Ureter (tissue), 1 donor: ENCODE results near the gene GHRHR. TPM values are rescaled to one million over a fixed set of nuclear protein-coding genes. Genes with fewer than 3 reads are reported as not detected.

Source experiments
- DNase-seq: peaks from one replicate; pipeline ENCODE4 v3.0.0-alpha.2; 2020; ENCODE audit warnings: low spot score
- total RNA-seq: library from RNA; stranded (reverse); gene quantifications from one replicate; pipeline ENCODE4 v1.2.4, GENCODE V29; 2023
- donor health status: DM: yes; HTN: yes; CAD: no.

Gene GHRHR
- total RNA-seq, 1 donor from 2014 or later, result not detected

GRCh38 chr7:30968747-30969603, 5.2 kb downstream of the GHRHR start:
- no peak for DNase-seq

DNA sequence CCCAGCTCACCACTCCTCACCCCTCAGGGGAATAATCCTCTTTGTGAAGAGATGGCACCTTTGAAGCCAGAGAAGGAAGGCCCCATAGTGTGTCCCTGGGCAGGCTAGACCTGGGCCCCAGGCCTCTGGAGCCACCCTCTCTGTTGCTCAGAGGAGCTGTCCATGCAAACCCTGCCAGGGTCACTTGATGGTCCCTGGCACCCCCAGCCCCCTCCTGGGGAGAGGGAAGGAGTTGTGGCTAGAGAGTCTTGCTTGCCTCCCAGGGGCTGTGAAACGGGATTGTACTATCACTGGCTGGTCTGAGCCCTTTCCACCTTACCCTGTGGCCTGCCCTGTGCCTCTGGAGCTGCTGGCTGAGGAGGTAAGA, 5.8 kb downstream of the GHRHR start:
- no peak for DNase-seq

GRCh38 chr7:30970074-30970473, 6.3 kb downstream of the GHRHR start:
- no peak for DNase-seq

DNA sequence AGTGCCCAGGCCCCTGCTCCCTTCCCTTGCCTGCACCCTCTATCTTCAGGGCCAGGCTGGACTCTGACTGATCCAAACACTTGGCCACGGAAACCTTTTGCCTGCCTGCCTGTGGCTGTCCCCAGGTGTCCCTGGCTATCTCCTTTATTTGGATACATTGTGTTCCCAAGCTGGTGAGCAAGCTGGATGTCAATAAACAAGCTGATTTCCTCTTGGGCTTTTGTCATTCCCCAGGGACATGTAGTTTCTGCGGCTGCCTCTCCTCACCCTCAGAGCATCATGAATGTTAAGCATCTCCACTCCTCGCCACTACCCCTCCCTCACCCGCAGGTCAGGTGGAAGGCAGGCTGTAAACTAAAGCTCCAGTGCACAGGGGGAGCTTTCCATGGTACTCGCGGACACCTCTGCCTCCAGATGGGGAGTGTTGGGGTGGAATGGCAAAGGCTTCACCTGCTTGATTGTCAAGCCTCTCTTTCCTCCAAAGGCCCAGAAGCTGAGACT, 6.9 kb downstream of the GHRHR start:
- no peak for DNase-seq

DNA sequence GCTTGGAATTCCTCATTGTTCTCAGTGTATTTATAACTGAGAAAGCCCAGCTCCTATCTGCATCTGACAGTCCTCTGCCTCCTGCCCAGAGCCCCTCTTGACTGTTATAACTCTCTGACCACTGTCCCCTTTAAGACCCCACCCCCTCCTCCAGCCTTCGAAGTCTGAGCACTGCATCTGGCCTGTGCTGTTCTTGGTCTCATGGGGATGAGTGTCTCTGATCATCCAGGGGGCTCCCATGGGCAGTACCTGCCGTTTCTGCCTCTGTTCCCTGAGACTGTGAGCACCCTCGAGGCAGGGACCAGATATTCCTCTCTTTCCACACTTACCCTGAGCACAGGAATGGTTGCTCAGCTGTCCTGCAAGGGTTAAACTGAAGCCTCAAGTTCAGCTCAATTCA, 7.7 kb downstream of the GHRHR start:
- DNase-seq, result no peak

GRCh38 chr7:30971840-30972563, 8.2 kb downstream of the GHRHR start:
- DNase-seq, result no peak

GRCh38 chr7:30973292-30973691, 9.5 kb downstream of the GHRHR start:
- DNase-seq, result no peak

GRCh38 chr7:30973791-30974604, 10.2 kb downstream of the GHRHR start:
- DNase-seq, result peak; percentile 37

DNA sequence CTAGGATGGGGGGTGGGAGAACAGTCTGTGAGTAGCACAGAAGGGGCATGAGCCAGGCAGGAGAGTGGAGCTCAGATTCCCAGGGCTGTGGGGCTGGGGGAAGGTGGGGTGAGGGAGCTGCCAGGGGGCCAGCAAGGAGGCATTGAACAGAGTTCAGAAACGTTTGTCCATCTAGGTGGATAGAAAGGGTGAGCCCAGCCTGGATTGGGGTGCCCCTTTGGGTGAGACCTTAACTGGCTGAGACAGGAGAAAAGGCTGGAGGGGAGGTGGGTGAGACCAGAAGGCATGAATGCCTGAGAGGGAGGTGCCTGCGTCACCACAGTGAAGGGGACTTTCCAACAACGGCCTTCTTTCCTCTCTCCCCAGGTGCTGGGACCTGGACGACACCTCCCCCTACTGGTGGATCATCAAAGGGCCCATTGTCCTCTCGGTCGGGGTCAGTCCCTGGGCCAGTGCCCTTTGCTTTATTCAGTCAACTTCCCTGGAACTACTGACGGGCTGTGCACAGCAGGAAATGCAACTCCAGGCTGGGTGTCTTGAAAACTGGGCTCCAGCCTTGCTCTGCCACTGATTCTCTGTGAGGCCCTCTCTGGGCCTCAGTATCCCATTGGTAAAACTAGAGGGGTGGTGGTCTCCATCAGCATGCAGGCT, 11.0 kb downstream of the GHRHR start:
- peak; percentile 63 for DNase-seq

GRCh38 chr7:30975256-30975899, 11.6 kb downstream of the GHRHR start:
- DNase-seq, result peak; percentile 32

- DNase-seq, result peak; percentile 36
These were observed 12.6 kb downstream of the GHRHR start for GRCh38 chr7:30976381-30976780.

GRCh38 chr7:30977222-30977621, 13.5 kb downstream of the GHRHR start:
- peak; percentile 15 for DNase-seq

GRCh38 chr7:30977896-30978564, 14.3 kb downstream of the GHRHR start:
- DNase-seq, result peak; percentile 46

DNA sequence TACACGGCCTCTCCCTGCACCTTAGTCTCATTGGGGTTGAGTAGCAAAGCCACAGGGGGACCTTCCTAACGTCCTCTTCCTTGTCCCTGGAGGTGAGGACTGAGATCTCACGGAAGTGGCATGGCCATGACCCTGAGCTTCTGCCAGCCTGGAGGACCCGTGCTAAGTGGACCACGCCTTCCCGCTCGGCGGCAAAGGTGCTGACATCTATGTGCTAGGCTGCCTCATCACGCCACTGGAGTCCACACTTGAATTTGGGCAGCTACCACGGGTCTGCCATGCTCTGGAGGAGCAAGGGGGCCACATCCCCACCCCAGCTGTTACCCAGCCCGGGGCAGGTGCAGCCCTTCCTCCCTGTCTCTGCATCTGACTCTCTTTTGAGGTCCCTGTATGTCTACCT, 15.3 kb downstream of the GHRHR start:
- peak; percentile 33 for DNase-seq

- DNase-seq, result peak; percentile 24
These were observed 16.4 kb downstream of the GHRHR start for GRCh38 chr7:30980194-30980593.

GRCh38 chr7:30980751-30981150, 17.0 kb downstream of the GHRHR start:
- no peak for DNase-seq

GRCh38 chr7:30983042-30983913, 19.5 kb downstream of the GHRHR start:
- peak; percentile 88 for DNase-seq

DNA sequence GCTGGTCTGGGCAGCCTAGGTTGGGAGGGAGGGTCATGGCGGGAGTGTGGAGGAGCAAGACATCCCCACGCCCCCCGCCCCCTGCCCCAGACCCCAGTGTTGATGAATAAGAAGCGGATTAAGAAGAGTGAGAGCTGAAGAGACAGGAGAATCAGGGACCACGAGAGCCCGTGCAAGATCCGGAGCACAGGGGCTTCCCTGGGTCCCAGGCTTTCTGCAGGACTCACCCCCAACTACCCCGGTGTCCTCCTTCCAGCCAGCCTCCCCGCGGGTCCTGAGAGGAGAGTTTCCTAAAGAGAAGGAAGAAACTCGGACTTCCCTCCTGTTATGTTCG, 20.1 kb downstream of the GHRHR start:
- no peak for DNase-seq

DNA sequence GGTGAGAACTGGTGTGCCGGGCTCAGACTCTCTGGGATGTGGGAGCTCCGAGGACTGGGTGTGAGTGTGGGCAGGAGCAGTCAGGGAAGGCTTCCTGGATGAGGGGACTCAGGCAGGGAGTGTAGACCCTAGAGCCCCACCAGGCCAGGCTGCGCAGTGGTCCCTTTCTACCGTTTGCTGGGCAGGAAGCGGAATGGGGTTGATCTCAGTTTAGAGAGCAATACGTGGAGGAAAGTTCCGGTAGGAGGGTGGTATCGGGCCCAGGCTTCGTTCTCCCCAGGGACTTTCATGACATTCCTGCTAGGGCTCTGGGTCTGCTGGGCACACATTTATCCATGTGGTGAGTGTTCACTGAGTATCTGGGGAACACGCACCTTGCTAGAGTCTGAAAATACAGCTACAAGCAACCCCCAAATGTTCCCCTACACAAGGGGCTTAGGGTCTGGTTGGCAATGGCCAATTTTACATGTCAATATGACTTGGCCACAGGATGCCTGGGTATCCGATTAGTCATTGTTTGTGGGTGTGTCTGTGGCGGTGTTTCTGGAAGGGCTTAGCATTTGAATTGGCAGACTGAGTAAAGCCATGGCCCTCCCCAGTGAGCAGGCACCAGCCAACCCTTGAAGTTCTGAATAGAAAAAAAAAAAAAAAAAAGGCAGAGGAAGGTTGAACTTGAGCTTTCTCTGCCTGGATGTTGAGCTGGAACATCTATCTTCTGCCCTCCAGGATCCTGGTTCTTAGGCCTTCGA, 20.8 kb downstream of the GHRHR start:
- peak; percentile 60 for DNase-seq
